Calu3 (cell line): ENCODE data around the gene TNFRSF17. TPM values are rescaled to one million over a fixed set of nuclear protein-coding genes. Genes with fewer than 3 reads are reported as not detected.

Experiments used
- BruUV-seq: library from RNA; stranded (reverse); fragments of 400-500 nt; replicated peaks from 2 replicates; lab custom pipeline; 2021; lab: Mats Ljungman, UMichigan
- CTCF ChIA-PET: fragments of 300-600 bp; sonication (Branson Sonifier 250); formaldehyde crosslinking; loops from one replicate; lab custom pipeline; 2022; ENCODE audit warnings: antibody characterized with exemption; lab: Charles Lee
- DNase-seq: peaks from one replicate; pipeline ENCODE4 v3.0.0; 2022
- H3K27ac Mint-ChIP-seq: one replicate; pipeline ENCODE4 v1.8.0; 2022; ENCODE audit warnings: mixed read lengths; ENCODE audit not compliant: unreplicated experiment
- H3K27me3 Mint-ChIP-seq: one replicate; pipeline ENCODE4 v1.8.0; 2022; ENCODE audit warnings: mixed read lengths; ENCODE audit not compliant: unreplicated experiment
- H3K36me3 Mint-ChIP-seq: one replicate; pipeline ENCODE4 v1.8.0; 2022; ENCODE audit warnings: mild to moderate bottlenecking, moderate library complexity, mixed read lengths; ENCODE audit not compliant: insufficient read depth, unreplicated experiment
- H3K4me1 Mint-ChIP-seq: one replicate; pipeline ENCODE4 v1.8.0; 2022; ENCODE audit warnings: mild to moderate bottlenecking, low read depth, mixed read lengths; ENCODE audit not compliant: unreplicated experiment
- H3K4me3 Mint-ChIP-seq: one replicate; pipeline ENCODE4 v1.8.0; 2022; ENCODE audit warnings: mild to moderate bottlenecking, low read depth, moderate library complexity, mixed read lengths; ENCODE audit not compliant: unreplicated experiment
- H3K9me3 Mint-ChIP-seq: one replicate; pipeline ENCODE4 v1.8.0; 2022; ENCODE audit warnings: low read depth, mixed read lengths; ENCODE audit not compliant: unreplicated experiment
- intact Hi-C: fragments of 100-400 bp; cut with micrococcal nuclease; formaldehyde crosslinking; loops from one replicate; pipeline ENCODE4 v1.10.0; 2022; ENCODE audit not compliant: unreplicated experiment
- total RNA-seq: library from RNA; stranded (reverse); gene quantifications from 2 replicates; pipeline ENCODE4 v1.2.3, GENCODE V29; 2022
- TF ChIP-seq, protein P1 (sequence below): fragments of 200-600 bp; IDR thresholded peaks from one replicate; pipeline ENCODE4 v1.8.0; 2022; ENCODE audit warnings: antibody characterized with exemption; ENCODE audit not compliant: unreplicated experiment

The TNFRSF17 gene
- total RNA-seq, 1 experiment from 2014 or later, result not detected

- intact Hi-C loops, result loop anchor here (2.0 kb wide), 1 partner anchor 97 kb away; no protein-coding TSS in a partner anchor
- TF ChIP-seq, protein P1, sequence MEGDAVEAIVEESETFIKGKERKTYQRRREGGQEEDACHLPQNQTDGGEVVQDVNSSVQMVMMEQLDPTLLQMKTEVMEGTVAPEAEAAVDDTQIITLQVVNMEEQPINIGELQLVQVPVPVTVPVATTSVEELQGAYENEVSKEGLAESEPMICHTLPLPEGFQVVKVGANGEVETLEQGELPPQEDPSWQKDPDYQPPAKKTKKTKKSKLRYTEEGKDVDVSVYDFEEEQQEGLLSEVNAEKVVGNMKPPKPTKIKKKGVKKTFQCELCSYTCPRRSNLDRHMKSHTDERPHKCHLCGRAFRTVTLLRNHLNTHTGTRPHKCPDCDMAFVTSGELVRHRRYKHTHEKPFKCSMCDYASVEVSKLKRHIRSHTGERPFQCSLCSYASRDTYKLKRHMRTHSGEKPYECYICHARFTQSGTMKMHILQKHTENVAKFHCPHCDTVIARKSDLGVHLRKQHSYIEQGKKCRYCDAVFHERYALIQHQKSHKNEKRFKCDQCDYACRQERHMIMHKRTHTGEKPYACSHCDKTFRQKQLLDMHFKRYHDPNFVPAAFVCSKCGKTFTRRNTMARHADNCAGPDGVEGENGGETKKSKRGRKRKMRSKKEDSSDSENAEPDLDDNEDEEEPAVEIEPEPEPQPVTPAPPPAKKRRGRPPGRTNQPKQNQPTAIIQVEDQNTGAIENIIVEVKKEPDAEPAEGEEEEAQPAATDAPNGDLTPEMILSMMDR, result peak; percentile 52
- H3K4me3 Mint-ChIP-seq, result no peak overlapping the region
Measured at GRCh38 chr16:11972128-11972527, 7.1 kb downstream of the TNFRSF17 start.

DNA sequence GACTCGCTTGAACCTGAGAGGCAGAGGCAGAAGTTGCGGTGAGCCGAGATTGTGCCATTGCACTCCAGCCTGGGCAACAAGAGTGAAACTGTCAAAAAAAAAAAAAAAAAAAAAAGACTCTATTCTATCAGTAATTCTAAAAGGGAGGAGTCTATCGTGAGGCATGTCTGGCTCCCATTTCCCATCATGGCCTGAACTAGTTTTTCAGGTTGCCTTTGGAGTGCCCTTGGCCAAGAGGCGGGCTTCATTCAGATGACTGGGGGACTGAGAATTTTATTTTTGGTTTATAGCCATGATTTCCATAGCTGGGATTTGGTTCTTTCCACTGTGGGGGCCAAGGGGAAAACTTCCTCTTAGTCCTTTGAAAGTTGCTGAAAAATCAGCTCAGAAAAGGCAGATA, 8.1 kb downstream of the TNFRSF17 start:
- Mint-ChIP-seq H3K4me1 (peaks cover 24% of the 10 kb centered on the region), H3K27me3 (no peaks in the 10 kb centered on the region), H3K27ac (no peak overlapping the region), H3K9me3 (no peaks in the 10 kb centered on the region), H3K4me3 (no peak overlapping the region), H3K36me3 (peaks cover 38% of the 10 kb centered on the region)
- CTCF ChIA-PET, result interaction anchor here (0.6 to 2.6 kb wide), 2 partner anchors 95 to 107 kb away, joined by 3 to 18 read pairs; no protein-coding TSS in a partner anchor
- no peak for DNase-seq
- TF ChIP-seq, protein P1, result no peak
- intact Hi-C loops, result loop anchor here (2.0 kb wide), 1 partner anchor 96 kb away; no protein-coding TSS in a partner anchor
- BruUV-seq, result no TSS peak

More at GRCh38 chr16:11972128-11972527, 7.1 kb downstream of the TNFRSF17 start:
- no peak overlapping the region for H3K27ac Mint-ChIP-seq
- peaks cover 29% of the 10 kb centered on the region for H3K36me3 Mint-ChIP-seq
- peaks cover 15% of the 10 kb centered on the region for H3K4me1 Mint-ChIP-seq
- H3K27me3 Mint-ChIP-seq, result no peaks in the 10 kb centered on the region
- peak; percentile 38 for DNase-seq
- CTCF ChIA-PET, result interaction anchor here (0.7 to 2.6 kb wide), 3 partner anchors 96 to 574 kb away, joined by 4 to 18 read pairs (median 5); no protein-coding TSS in a partner anchor
- no TSS peak for BruUV-seq
- H3K9me3 Mint-ChIP-seq, result no peaks in the 10 kb centered on the region

- Mint-ChIP-seq H3K27me3 (no peaks in the 10 kb centered on the region), H3K4me1 (peaks cover 27% of the 10 kb centered on the region), H3K4me3 (peak overlapping the region; percentile 98), H3K36me3 (peaks cover 40% of the 10 kb centered on the region), H3K27ac (peak overlapping the region; percentile 91), H3K9me3 (no peaks in the 10 kb centered on the region)
- BruUV-seq, result no TSS peak
- DNase-seq, result no peak
- TF ChIP-seq, protein P1, result no peak
- CTCF ChIA-PET, result interaction anchor here (1.0 to 1.2 kb wide), 2 partner anchors 13 to 91 kb away, joined by 3 to 8 read pairs; no protein-coding TSS in a partner anchor
- intact Hi-C loops, result no loop called here
Measured at GRCh38 chr16:11976850-11977375, 11.9 kb downstream of the TNFRSF17 start.

GRCh38 chr16:11977376-11978041, 12.5 kb downstream of the TNFRSF17 start:
- Mint-ChIP-seq H3K9me3 (no peaks in the 10 kb centered on the region), H3K36me3 (peaks cover 40% of the 10 kb centered on the region), H3K27me3 (no peaks in the 10 kb centered on the region), H3K4me3 (peak overlapping the region; percentile 98), H3K27ac (peak overlapping the region; percentile 91), H3K4me1 (peaks cover 27% of the 10 kb centered on the region)
- intact Hi-C loops, result no loop called here
- CTCF ChIA-PET, result interaction anchor here (1.2 kb wide), 1 partner anchor 90 kb away, joined by 8 read pairs; no protein-coding TSS in a partner anchor
- BruUV-seq, result no TSS peak
- TF ChIP-seq, protein P1, result no peak
- DNase-seq, result no peak
